Measurements from ENCODE around the gene TEAD1. TPM values are rescaled to one million over a fixed set of nuclear protein-coding genes. Genes with fewer than 3 reads are reported as not detected.

Gene TEAD1
- total RNA-seq, 2 donors from 2014 or later = 32.7 to 56.7 TPM

GRCh38 chr11:12860827-12861226 is 186.6 kb downstream of the TEAD1 start:
- no peak for DNase-seq
- no peak overlapping the region for H3K9ac ChIP-seq (ENCODE audit: low read depth in 2 of 2, low read length in 2 of 2)
- intact Hi-C loops (cut with DNase I) = no loop called here
- TF ChIP-seq, protein P1, sequence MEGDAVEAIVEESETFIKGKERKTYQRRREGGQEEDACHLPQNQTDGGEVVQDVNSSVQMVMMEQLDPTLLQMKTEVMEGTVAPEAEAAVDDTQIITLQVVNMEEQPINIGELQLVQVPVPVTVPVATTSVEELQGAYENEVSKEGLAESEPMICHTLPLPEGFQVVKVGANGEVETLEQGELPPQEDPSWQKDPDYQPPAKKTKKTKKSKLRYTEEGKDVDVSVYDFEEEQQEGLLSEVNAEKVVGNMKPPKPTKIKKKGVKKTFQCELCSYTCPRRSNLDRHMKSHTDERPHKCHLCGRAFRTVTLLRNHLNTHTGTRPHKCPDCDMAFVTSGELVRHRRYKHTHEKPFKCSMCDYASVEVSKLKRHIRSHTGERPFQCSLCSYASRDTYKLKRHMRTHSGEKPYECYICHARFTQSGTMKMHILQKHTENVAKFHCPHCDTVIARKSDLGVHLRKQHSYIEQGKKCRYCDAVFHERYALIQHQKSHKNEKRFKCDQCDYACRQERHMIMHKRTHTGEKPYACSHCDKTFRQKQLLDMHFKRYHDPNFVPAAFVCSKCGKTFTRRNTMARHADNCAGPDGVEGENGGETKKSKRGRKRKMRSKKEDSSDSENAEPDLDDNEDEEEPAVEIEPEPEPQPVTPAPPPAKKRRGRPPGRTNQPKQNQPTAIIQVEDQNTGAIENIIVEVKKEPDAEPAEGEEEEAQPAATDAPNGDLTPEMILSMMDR (IDR thresholded peaks at IDR 0.05) = no peak
- no peaks in the 10 kb centered on the region for H3K27me3 ChIP-seq
- H3K4me1 ChIP-seq = no peaks in the 10 kb centered on the region
- no peak overlapping the region for H3K4me3 ChIP-seq
- H3K27ac ChIP-seq = no peak overlapping the region
- H3K36me3 ChIP-seq = no peaks in the 10 kb centered on the region
- H3K9me3 ChIP-seq = no peaks in the 10 kb centered on the region

- Histone ChIP-seq H3K4me3 (no peak overlapping the region), H3K27me3 (no peaks in the 10 kb centered on the region), H3K9ac (ENCODE audit: low read depth in 2 of 2, low read length in 2 of 2) (no peak overlapping the region), H3K27ac (peak overlapping the region; percentile 27), H3K36me3 (no peaks in the 10 kb centered on the region), H3K9me3 (no peaks in the 10 kb centered on the region), H3K4me1 (no peaks in the 10 kb centered on the region)
- intact Hi-C loops (cut with DNase I) = no loop called here
- no peak for DNase-seq
- TF ChIP-seq, protein P1 (IDR thresholded peaks at IDR 0.05) = no peak
These were observed 188.7 kb downstream of the TEAD1 start for GRCh38 chr11:12862696-12863469.

DNA sequence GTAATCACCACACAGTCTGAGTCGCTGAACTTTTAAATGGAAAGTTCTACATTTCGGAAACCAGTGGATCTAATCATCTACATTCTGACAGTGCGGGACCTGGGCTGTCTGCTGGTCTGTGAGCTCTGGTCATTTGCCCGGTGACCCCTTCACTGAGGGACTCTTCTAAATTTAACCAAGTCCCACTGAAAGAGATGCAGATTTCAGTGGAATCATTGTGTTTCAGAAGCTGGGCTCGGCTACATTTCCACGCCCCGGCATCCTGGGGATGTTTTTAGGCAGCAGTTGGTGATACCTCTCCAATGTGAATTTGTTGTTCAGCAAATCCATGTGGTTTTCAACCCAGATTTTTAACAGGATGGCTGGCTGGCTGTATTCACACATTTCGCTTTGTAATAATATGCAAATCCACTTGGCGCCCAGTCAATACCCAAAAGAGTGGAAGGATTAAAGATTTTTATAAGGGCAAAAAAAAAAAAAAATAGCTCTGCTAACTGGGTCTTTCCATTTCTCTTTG is 189.4 kb downstream of the TEAD1 start:
- Histone ChIP-seq H3K27ac (peak overlapping the region; percentile 27), H3K27me3 (no peaks in the 10 kb centered on the region), H3K9me3 (no peaks in the 10 kb centered on the region), H3K4me3 (no peak overlapping the region), H3K36me3 (no peaks in the 10 kb centered on the region), H3K9ac (ENCODE audit: low read depth in 2 of 2, low read length in 2 of 2) (no peak overlapping the region), H3K4me1 (no peaks in the 10 kb centered on the region)
- intact Hi-C loops (cut with DNase I) = no loop called here
- no peak for DNase-seq
- TF ChIP-seq, protein P1 (IDR thresholded peaks at IDR 0.05) = no peak

DNA sequence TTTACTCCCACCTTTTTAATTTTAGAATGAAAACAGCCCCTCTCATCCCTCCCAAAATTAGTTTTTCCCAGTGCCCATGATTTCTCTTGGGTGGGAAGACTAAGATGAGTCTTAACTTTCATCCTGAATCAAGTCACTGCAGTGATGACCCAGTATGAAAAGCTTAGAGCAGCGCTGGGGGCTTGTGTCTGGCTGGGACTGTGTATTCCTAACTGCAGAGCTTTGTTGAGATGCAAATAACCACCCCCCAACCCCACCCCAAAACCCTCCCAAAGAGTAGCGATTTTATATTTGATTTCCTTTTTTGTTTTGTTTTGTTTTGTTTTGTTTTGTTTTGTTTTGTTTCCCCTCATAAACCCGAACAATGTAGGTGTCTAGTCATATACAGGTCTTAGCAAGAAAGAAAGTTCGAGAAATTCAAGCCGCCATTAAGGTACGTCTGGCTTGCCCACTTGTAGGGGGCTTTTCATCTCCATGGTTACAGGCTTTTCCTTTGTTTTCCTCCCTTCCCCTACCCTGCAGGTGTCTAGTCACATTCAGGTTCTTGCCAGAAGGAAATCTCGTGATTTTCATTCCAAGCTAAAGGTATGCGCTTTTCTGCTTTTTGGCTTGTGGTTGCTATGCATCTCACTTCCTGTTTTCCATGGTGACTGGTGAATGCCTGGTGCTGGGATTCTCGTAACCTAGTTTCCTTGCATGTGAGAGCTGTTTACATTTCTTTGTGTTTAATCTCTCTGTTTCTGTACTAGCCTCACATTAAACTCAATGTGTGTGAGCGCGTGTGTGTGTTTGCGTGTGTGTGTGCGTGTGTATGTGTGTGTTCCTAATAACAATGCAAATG is 190.3 kb downstream of the TEAD1 start:
- no peaks in the 10 kb centered on the region for H3K36me3 ChIP-seq
- no peaks in the 10 kb centered on the region for H3K9me3 ChIP-seq
- intact Hi-C loops (cut with DNase I) = no loop called here
- TF ChIP-seq, protein P1 (IDR thresholded peaks at IDR 0.05) = no peak
- no peaks in the 10 kb centered on the region for H3K27me3 ChIP-seq
- no peak overlapping the region for H3K9ac ChIP-seq (ENCODE audit: low read depth in 2 of 2, low read length in 2 of 2)
- no peaks in the 10 kb centered on the region for H3K4me1 ChIP-seq
- DNase-seq = no peak
- no peak overlapping the region for H3K4me3 ChIP-seq
- no peak overlapping the region for H3K27ac ChIP-seq

- H3K36me3 ChIP-seq = no peaks in the 10 kb centered on the region
- H3K4me1 ChIP-seq = no peaks in the 10 kb centered on the region
- no peaks in the 10 kb centered on the region for H3K27me3 ChIP-seq
- no peaks in the 10 kb centered on the region for H3K9me3 ChIP-seq
- H3K9ac ChIP-seq (ENCODE audit: low read depth in 2 of 2, low read length in 2 of 2) = no peak overlapping the region
- intact Hi-C loops (cut with DNase I) = no loop called here
- no peak overlapping the region for H3K4me3 ChIP-seq
- H3K27ac ChIP-seq = no peak overlapping the region
- DNase-seq = no peak
- TF ChIP-seq, protein P1 (IDR thresholded peaks at IDR 0.05) = no peak
These were observed 191.8 kb downstream of the TEAD1 start for GRCh38 chr11:12865863-12866595.

Measured in colonic mucosa (tissue), 4 donors.